Panc1 (cell line): ENCODE results near the gene COLGALT1. TPM values are rescaled to one million over a fixed set of nuclear protein-coding genes. Genes with fewer than 3 reads are reported as not detected.
"Not testable (repeated sequence)": the region's sequence is repeated elsewhere in the genome, so short reads cannot be mapped to it uniquely, and the experiment has no call there.

Experiments
- ATAC-seq: fragments of 200-7000 bp; cut with Tn5 transposase; 2 replicates; pipeline ENCODE4 v1.9.1; 2020; ENCODE audit warnings: mild to moderate bottlenecking, moderate library complexity
- Bru-seq: library from RNA; stranded (reverse); fragments of 400-500 nt; gene quantifications from one replicate; lab custom pipeline; 2021; lab: Mats Ljungman, UMichigan
- BruChase-seq, 2 experiments: library from RNA; stranded (reverse); fragments of 400-500 nt; gene quantifications; one replicate each; lab custom pipeline; 2021; lab: Mats Ljungman, UMichigan
- BruUV-seq: library from RNA; stranded (reverse); fragments of 400-500 nt; replicated peaks from 2 replicates; lab custom pipeline; 2021; lab: Mats Ljungman, UMichigan
- CTCF ChIA-PET: fragments of 300-600 bp; sonication (Branson Sonifier 250); formaldehyde crosslinking; loops from one replicate; lab custom pipeline; 2022; ENCODE audit warnings: antibody characterized with exemption; lab: Charles Lee
- POLR2A ChIA-PET: fragments of 300-600 bp; sonication (Branson Sonifier 250); formaldehyde crosslinking; loops from one replicate; lab custom pipeline; 2022; ENCODE audit warnings: antibody characterized with exemption; lab: Charles Lee
- DNase-seq: peaks from one replicate; pipeline ENCODE4 v3.0.0-alpha.2; 2010; ENCODE audit warnings: low read depth, low spot score
- H3K27ac ChIP-seq: 2 replicates; pipeline ENCODE4 v1.5.1; 2011; ENCODE audit warnings: mild to moderate bottlenecking, low read length, inconsistent platforms
- H3K27me3 ChIP-seq: fragments of 200-500 bp; sonication (Bioruptor generic); 2 replicates; pipeline ENCODE4 v1.6.0; 2014; ENCODE audit warnings: low read length, inconsistent platforms; ENCODE audit not compliant: control insufficient read depth, insufficient read depth
- H3K36me3 ChIP-seq: fragments of 200-500 bp; sonication (Bioruptor generic); 2 replicates; pipeline ENCODE4 v1.5.1; 2014; ENCODE audit warnings: inconsistent platforms, mild to moderate bottlenecking, low read length, moderate library complexity; ENCODE audit not compliant: control insufficient read depth, insufficient read depth
- H3K4me1 ChIP-seq: 2 replicates; pipeline ENCODE4 v1.5.1; 2011; ENCODE audit warnings: inconsistent platforms, mild to moderate bottlenecking, low read length, moderate library complexity; ENCODE audit not compliant: control insufficient read depth, insufficient read depth
- H3K4me3 ChIP-seq, 2 experiments: 2 replicates each; pipeline ENCODE4 v1.5.1; 2011 to 2012; ENCODE audit warnings: low read depth in 2 of 2, low read length in 2 of 2, mild to moderate bottlenecking in 2 of 2, inconsistent platforms in 1 of 2, moderate library complexity in 1 of 2
- H3K9me3 ChIP-seq: fragments of 200-500 bp; sonication (Bioruptor generic); 2 replicates; pipeline ENCODE4 v1.5.1; 2014; ENCODE audit warnings: low read depth, mild to moderate bottlenecking, inconsistent platforms, low read length, moderate library complexity; ENCODE audit not compliant: control insufficient read depth, insufficient read depth
- POLR2AphosphoS5 ChIP-seq: IDR thresholded peaks from 2 replicates; pipeline ENCODE4 v1.6.1; 2012; ENCODE audit warnings: mild to moderate bottlenecking, low read depth, low read length, moderate library complexity
- SIN3A ChIP-seq: IDR thresholded peaks from 2 replicates; pipeline ENCODE4 v1.6.1; 2012; ENCODE audit warnings: low read depth, mild to moderate bottlenecking, low read length, moderate library complexity, borderline replicate concordance; ENCODE audit not compliant: insufficient read depth
- TCF7L2 ChIP-seq: IDR thresholded peaks from 2 replicates; pipeline ENCODE4 v1.6.1; 2011; ENCODE audit warnings: mild to moderate bottlenecking, low read depth, low read length, inconsistent platforms
- in situ Hi-C: cut with HindIII; loops from 2 replicates; pipeline ENCODE4 v1.10.0; 2016; ENCODE audit warnings: low sequenced_read_pairs, low pct_unique_long_range_greater_than_20kb
- intact Hi-C: fragments of 100-400 bp; cut with micrococcal nuclease; formaldehyde crosslinking; loops from one replicate; pipeline ENCODE4 v1.10.0; 2022; ENCODE audit not compliant: unreplicated experiment
- long read RNA-seq: library from polyadenylated mRNA; unstranded; transcript quantifications from one replicate; pipeline ENCODE4 v2.0.0, GENCODE V29; 2021; ENCODE audit not compliant: unreplicated experiment
- polyA plus RNA-seq: library from polyadenylated mRNA; unstranded; fragments of >200 nt; gene quantifications from one replicate; pipeline ENCODE4 v1.2.1, GENCODE V29; 2012; ENCODE audit warnings: missing spikeins; ENCODE audit not compliant: insufficient read length
- total RNA-seq: library from RNA; stranded (reverse); gene quantifications from one replicate; pipeline ENCODE4 v1.2.1, GENCODE V29; 2021; ENCODE audit not compliant: unreplicated experiment
- TF ChIP-seq, protein P1 (sequence below): fragments of 450-650 bp; IDR thresholded peaks from 2 replicates; pipeline ENCODE4 v1.5.1; 2017; ENCODE audit warnings: mild to moderate bottlenecking
- TF ChIP-seq, protein P2 (sequence below), 2 experiments: IDR thresholded peaks; 2 replicates each; pipeline ENCODE4 v1.6.1; 2011 to 2012; ENCODE audit warnings: low read depth in 2 of 2, control low read depth in 1 of 2, low read length in 1 of 2, mild to moderate bottlenecking in 1 of 2, moderate library complexity in 1 of 2; ENCODE audit not compliant: insufficient read depth in 1 of 2

The COLGALT1 gene
- total RNA-seq (97.2 TPM), Bru-seq, nascent RNA (percentile 57 among the genes with signal in this experiment), BruChase-seq, experiment 1, labeled RNA remaining after a 2-hour chase (percentile 70 among the genes with signal in this experiment), BruChase-seq, experiment 2, labeled RNA remaining after a 6-hour chase (percentile 85 among the genes with signal in this experiment)
- polyA plus RNA-seq, result 90.7 TPM
- long read RNA-seq, transcript COLGALT1-201 (12 exons, 3,704 nt), result major isoform, 90 of 202 reads
- long read RNA-seq, transcript COLGALT1-202 (2 exons, 2,941 nt), result minor isoform, 17 of 202 reads
- long read RNA-seq, partial matches to known transcripts, result 49 of 202 reads
- long read RNA-seq, other reads (novel, unspliced or antisense), result 46 of 202 reads

DNA sequence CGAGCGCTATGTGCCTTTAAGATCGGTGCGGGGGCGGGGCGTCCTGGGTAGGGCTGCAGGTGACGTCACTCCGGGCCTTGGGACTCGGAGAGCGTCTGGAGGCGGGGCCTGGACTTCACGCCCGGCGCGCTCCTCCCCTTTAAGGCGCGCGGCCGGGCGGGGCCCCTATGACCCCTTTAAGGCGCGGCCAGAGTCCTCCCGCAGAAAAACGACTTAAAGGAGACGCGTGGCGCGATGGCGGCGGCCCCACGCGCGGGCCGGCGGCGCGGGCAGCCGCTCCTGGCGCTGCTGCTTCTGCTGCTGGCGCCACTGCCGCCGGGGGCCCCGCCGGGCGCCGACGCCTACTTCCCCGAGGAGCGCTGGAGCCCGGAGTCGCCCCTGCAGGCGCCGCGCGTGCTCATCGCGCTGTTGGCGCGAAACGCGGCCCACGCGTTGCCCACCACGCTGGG lies at the start of gene COLGALT1:
Gene COLGALT1 (plus strand): TSS at position 170 of the 449 bp plus-strand sequence. CDS start 65 bp downstream, at position 235.
- intact Hi-C loops, result no loop called here
- peaks cover 7% of the 10 kb centered on the region; the same call in 1 of the 2 replicates for H3K4me1 ChIP-seq
- POLR2A ChIA-PET, result no interaction called here
- in situ Hi-C loops, result no loop called here
- peak; percentile 98 for ATAC-seq
- no peaks in the 10 kb centered on the region for H3K27me3 ChIP-seq
- DNase-seq, result peak; percentile 51
- CTCF ChIA-PET, result no interaction called here
- no peaks in the 10 kb centered on the region for H3K9me3 ChIP-seq
- BruUV-seq, result no TSS peak
- TF ChIP-seq SIN3A, result peak; percentile 65; the same call in 1 of the 2 replicates
- TF ChIP-seq, protein P1, sequence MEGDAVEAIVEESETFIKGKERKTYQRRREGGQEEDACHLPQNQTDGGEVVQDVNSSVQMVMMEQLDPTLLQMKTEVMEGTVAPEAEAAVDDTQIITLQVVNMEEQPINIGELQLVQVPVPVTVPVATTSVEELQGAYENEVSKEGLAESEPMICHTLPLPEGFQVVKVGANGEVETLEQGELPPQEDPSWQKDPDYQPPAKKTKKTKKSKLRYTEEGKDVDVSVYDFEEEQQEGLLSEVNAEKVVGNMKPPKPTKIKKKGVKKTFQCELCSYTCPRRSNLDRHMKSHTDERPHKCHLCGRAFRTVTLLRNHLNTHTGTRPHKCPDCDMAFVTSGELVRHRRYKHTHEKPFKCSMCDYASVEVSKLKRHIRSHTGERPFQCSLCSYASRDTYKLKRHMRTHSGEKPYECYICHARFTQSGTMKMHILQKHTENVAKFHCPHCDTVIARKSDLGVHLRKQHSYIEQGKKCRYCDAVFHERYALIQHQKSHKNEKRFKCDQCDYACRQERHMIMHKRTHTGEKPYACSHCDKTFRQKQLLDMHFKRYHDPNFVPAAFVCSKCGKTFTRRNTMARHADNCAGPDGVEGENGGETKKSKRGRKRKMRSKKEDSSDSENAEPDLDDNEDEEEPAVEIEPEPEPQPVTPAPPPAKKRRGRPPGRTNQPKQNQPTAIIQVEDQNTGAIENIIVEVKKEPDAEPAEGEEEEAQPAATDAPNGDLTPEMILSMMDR, result no peak
- no peak for TF ChIP-seq TCF7L2
- no peak for TF ChIP-seq POLR2AphosphoS5
- TF ChIP-seq, protein P2, sequence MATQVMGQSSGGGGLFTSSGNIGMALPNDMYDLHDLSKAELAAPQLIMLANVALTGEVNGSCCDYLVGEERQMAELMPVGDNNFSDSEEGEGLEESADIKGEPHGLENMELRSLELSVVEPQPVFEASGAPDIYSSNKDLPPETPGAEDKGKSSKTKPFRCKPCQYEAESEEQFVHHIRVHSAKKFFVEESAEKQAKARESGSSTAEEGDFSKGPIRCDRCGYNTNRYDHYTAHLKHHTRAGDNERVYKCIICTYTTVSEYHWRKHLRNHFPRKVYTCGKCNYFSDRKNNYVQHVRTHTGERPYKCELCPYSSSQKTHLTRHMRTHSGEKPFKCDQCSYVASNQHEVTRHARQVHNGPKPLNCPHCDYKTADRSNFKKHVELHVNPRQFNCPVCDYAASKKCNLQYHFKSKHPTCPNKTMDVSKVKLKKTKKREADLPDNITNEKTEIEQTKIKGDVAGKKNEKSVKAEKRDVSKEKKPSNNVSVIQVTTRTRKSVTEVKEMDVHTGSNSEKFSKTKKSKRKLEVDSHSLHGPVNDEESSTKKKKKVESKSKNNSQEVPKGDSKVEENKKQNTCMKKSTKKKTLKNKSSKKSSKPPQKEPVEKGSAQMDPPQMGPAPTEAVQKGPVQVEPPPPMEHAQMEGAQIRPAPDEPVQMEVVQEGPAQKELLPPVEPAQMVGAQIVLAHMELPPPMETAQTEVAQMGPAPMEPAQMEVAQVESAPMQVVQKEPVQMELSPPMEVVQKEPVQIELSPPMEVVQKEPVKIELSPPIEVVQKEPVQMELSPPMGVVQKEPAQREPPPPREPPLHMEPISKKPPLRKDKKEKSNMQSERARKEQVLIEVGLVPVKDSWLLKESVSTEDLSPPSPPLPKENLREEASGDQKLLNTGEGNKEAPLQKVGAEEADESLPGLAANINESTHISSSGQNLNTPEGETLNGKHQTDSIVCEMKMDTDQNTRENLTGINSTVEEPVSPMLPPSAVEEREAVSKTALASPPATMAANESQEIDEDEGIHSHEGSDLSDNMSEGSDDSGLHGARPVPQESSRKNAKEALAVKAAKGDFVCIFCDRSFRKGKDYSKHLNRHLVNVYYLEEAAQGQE (IDR thresholded peaks at IDR 0.05; ENCODE audit: insufficient read depth in 1 of 2, low read depth in 2 of 2, low read length in 1 of 2), result no peak
- peak within 1 kb of the TSS; percentile 79 for H3K27ac ChIP-seq
- H3K36me3 ChIP-seq, result peaks cover 3% of the 10 kb centered on the region
- H3K4me3 ChIP-seq, result peak within 1 kb of the TSS; percentile 73 to 74

DNA sequence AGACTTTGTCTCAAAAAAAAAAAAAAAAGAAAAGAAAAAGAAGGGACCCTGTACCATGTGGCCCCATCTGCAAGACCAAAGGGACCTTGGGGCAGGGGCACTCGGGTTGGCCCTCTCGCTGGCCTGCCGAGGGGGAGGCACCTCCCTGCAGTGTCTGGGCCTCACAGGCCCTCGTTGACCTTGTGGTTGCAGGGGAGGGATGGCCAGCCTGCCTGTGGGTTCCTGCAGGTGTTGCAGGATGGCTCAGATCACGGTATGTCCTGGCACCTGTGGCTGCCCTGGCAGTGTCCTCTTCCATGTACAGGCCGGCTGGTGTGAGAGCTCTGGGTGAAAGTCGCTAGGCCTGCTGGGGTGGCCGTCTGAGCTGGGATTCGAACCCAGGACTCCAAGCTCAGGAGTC lies 48.7 kb upstream of the COLGALT1 start:
- in situ Hi-C loops (no loop called here), intact Hi-C loops (no loop called here)
- BruUV-seq, result no TSS peak
- ChIA-PET POLR2A (no interaction called here), CTCF (interaction anchor here (0.7 kb wide), 1 partner anchor 67 kb away, joined by 3 read pairs; no protein-coding TSS in a partner anchor)
- Histone ChIP-seq H3K4me1 (no peaks in the 10 kb centered on the region; the same call in 1 of the 2 replicates), H3K27me3 (no peaks in the 10 kb centered on the region), H3K27ac (no peak overlapping the region), H3K36me3 (no peaks in the 10 kb centered on the region; the same call in 1 of the 2 replicates), H3K4me3 (no peak overlapping the region), H3K9me3 (no peaks in the 10 kb centered on the region)
- DNase-seq, result no peak
- TF ChIP-seq, protein P2 (IDR thresholded peaks at IDR 0.05; ENCODE audit: insufficient read depth in 1 of 2, low read depth in 2 of 2, low read length in 1 of 2), result no peak
- TF ChIP-seq, protein P1, result no peak
- no peak for ATAC-seq

DNA sequence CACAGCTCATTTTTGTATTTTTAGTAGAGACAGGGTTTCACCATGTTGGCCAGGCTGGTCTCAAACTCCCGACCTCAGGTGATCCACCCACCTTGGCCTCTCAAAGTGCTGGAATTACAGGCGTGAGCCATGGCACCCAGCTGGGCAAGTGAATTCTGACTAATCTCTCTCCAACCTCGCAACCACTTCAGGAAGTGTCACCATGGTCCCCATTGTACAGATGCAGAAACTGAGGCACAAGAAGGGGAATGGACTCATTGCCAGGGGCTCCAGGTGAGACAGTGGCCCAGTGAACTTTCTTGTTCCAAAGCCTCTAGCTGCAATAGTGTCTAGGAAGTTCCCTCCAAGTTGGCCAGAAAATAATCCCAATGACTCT lies 46.9 kb upstream of the COLGALT1 start:
- H3K4me3 ChIP-seq, intact Hi-C loops, H3K27ac ChIP-seq, POLR2A ChIA-PET, H3K9me3 ChIP-seq, BruUV-seq, ATAC-seq, H3K36me3 ChIP-seq, in situ Hi-C loops, DNase-seq, H3K27me3 ChIP-seq, H3K4me1 ChIP-seq, CTCF ChIA-PET: not testable (repeated sequence)
